Activated CD4-positive, CD25-positive, alpha-beta regulatory T cell treated with anti-CD3 and anti-CD28 coated beads, Interleukin-2, amount 50 U/mL, for 72 hours (primary cell): ENCODE measurements around the gene TNFSF10.
"Not testable (repeated sequence)": the region's sequence is repeated elsewhere in the genome, so short reads cannot be mapped to it uniquely, and the experiment has no call there.

Experiments
- DNase-seq: peaks from one replicate; pipeline ENCODE4 v3.0.0; 2021

The TNFSF10 gene

GRCh38 chr3:172543884-172544283 lies 20.7 kb upstream of the TNFSF10 start:
- DNase-seq: no peak

- no peak for DNase-seq
Observed at GRCh38 chr3:172543419-172543818, 20.2 kb upstream of the TNFSF10 start.

- DNase-seq: no peak
Observed at GRCh38 chr3:172542999-172543398, 19.8 kb upstream of the TNFSF10 start.

GRCh38 chr3:172541945-172542488 lies 18.8 kb upstream of the TNFSF10 start:
- DNase-seq: no peak

GRCh38 chr3:172540049-172540448 lies 16.8 kb upstream of the TNFSF10 start:
- DNase-seq: no peak

GRCh38 chr3:172539273-172539672 lies 16.0 kb upstream of the TNFSF10 start:
- DNase-seq: no peak

GRCh38 chr3:172538368-172539151 lies 15.3 kb upstream of the TNFSF10 start:
- no peak for DNase-seq

- DNase-seq: no peak
Observed at GRCh38 chr3:172537507-172538158, 14.4 kb upstream of the TNFSF10 start.

GRCh38 chr3:172536993-172537419 lies 13.8 kb upstream of the TNFSF10 start:
- DNase-seq: no peak

GRCh38 chr3:172536505-172536904 lies 13.3 kb upstream of the TNFSF10 start:
- DNase-seq: no peak

GRCh38 chr3:172530566-172530965 lies 7.3 kb upstream of the TNFSF10 start:
- no peak for DNase-seq

- DNase-seq: no peak
Observed at GRCh38 chr3:172530101-172530561, 6.9 kb upstream of the TNFSF10 start.

- DNase-seq: no peak
Observed at GRCh38 chr3:172528677-172529076, 5.4 kb upstream of the TNFSF10 start.

- no peak for DNase-seq
Observed at GRCh38 chr3:172527306-172527705, 4.1 kb upstream of the TNFSF10 start.

GRCh38 chr3:172525116-172525613 lies 1.9 kb upstream of the TNFSF10 start:
- no peak for DNase-seq

- no peak for DNase-seq
Observed at GRCh38 chr3:172524611-172525010, 1.4 kb upstream of the TNFSF10 start.

- not testable (repeated sequence) for DNase-seq
Observed at GRCh38 chr3:172521837-172522726, 1.1 kb downstream of the TNFSF10 start.

GRCh38 chr3:172520301-172520831 lies 2.9 kb downstream of the TNFSF10 start:
- no peak for DNase-seq

- DNase-seq: no peak
Observed at GRCh38 chr3:172519740-172520139, 3.5 kb downstream of the TNFSF10 start.

GRCh38 chr3:172518929-172519640 lies 4.1 kb downstream of the TNFSF10 start:
- DNase-seq: no peak

- no peak for DNase-seq
Observed at GRCh38 chr3:172517859-172518466, 5.3 kb downstream of the TNFSF10 start.
